Spleen (tissue), 11 donors: ENCODE measurements around the gene RAB3GAP1. TPM values are rescaled to one million over a fixed set of nuclear protein-coding genes. Genes with fewer than 3 reads are reported as not detected.

Experiments used
- DNase-seq: peaks from one replicate; pipeline ENCODE4 v3.0.0-alpha.2; 2020
- H3K27ac ChIP-seq, 8 donors: fragments of 200-600 bp; sonication (generic) in 7 of 8; 1 replicate in 4 of 8; 2 replicates in 4 of 8; pipeline versions ENCODE4 v1.5.0 to v1.8.0; 2016 to 2021; ENCODE audit warnings: inconsistent platforms in 4 of 8, mild to moderate bottlenecking in 4 of 8, moderate library complexity in 1 of 8
- H3K27me3 ChIP-seq, 7 donors: fragments of 200-600 bp; sonication (generic) in 6 of 7; replicated peaks in 1 of 7; 1 replicate in 4 of 7; 2 replicates in 3 of 7; pipeline versions ENCODE4 v1.5.0 to v1.8.0; 2016 to 2021; ENCODE audit warnings: inconsistent platforms in 3 of 7, mild to moderate bottlenecking in 1 of 7
- H3K36me3 ChIP-seq, 6 donors: fragments of 200-600 bp; sonication (generic) in 5 of 6; 1 replicate in 4 of 6; 2 replicates in 2 of 6; pipeline versions ENCODE4 v1.5.0 to v1.8.0; 2016 to 2021; ENCODE audit warnings: inconsistent platforms in 2 of 6
- H3K4me1 ChIP-seq, 6 donors: fragments of 200-600 bp; sonication (generic) in 5 of 6; 1 replicate in 3 of 6; 2 replicates in 3 of 6; pipeline versions ENCODE4 v1.5.0 to v1.8.0; 2016 to 2021; ENCODE audit warnings: inconsistent platforms in 3 of 6
- H3K4me3 ChIP-seq, 8 donors: fragments of 200-600 bp; sonication (generic) in 7 of 8; 1 replicate in 4 of 8; 2 replicates in 4 of 8; pipeline versions ENCODE4 v1.5.0 to v1.8.0; 2016 to 2021; ENCODE audit warnings: inconsistent platforms in 4 of 8, mild to moderate bottlenecking in 4 of 8, moderate library complexity in 2 of 8
- H3K9me3 ChIP-seq, 8 donors: fragments of 200-600 bp; sonication (generic) in 7 of 8; 1 replicate in 4 of 8; 2 replicates in 4 of 8; pipeline versions ENCODE4 v1.5.0 to v1.8.0; 2016 to 2021; ENCODE audit warnings: inconsistent platforms in 4 of 8
- CTCF ChIP-seq, 11 experiments: fragments of 200-600 bp in 7 of 11; fragments of 450-650 bp in 4 of 11; sonication (generic) in 4 of 11; IDR thresholded peaks in 8 of 11; conservative IDR thresholded peaks in 3 of 11; 1 replicate in 7 of 11; 2 replicates in 4 of 11; pipeline versions ENCODE4 v1.4.0 to v1.8.0; 2016 to 2021; ENCODE audit warnings: antibody characterized with exemption in 11 of 11, inconsistent platforms in 4 of 11, mild to moderate bottlenecking in 1 of 11
- POLR2A ChIP-seq, 3 donors: fragments of 450-650 bp; IDR thresholded peaks; one replicate each; pipeline ENCODE4 v1.5.1; 2017; ENCODE audit warnings: antibody characterized with exemption in 3 of 3, mild to moderate bottlenecking in 1 of 3
- POLR2AphosphoS5 ChIP-seq, 3 donors: sonication (generic); formaldehyde crosslinking; IDR thresholded peaks; one replicate each; pipeline ENCODE4 v1.5.1; 2017; ENCODE audit warnings: antibody characterized with exemption in 3 of 3
- WGBS, 5 donors: extraction: QIAGEN DNeasy Blood & Tissue Kit in 3 of 5; methylation state at CpG; one replicate each; pipeline versions ENCODE4 v1.1.5 to v1.1.7; 2013 to 2018; 5-methylcytosine and 5-hydroxymethylcytosine counted together
- intact Hi-C: fragments of 100-400 bp; cut with DNase I; formaldehyde crosslinking; loops from one replicate; pipeline ENCODE4 v1.15.0; 2023; ENCODE audit warnings: low total_unique reads
- polyA plus RNA-seq, 3 donors: library from polyadenylated mRNA; stranded (reverse); fragments of 200-250 nt; gene quantifications; one replicate each; pipeline ENCODE4 v1.2.1, GENCODE V29; 2013
- total RNA-seq, 7 donors: library from RNA; depleted of rRNA in 3 of 7; stranded (reverse); fragments of >200 nt in 3 of 7; fragmentation: NEBNext Ultra II Directional in 4 of 7; extraction: Animal tissue kit (Norgen Biotek cat#: 25700) in 4 of 7; gene quantifications; one replicate each; pipeline versions ENCODE4 v1.1.0 to v1.2.1, GENCODE V29; 2016 to 2021
- donor health status: healthy with polysubstance abuse.
- donor health status: DM: no; HTN: no; CAD: no; lungs with moderate emphysema.
- donor health status: DM: no; HTN: no; CAD: no.
- donor health status: Bipolar disorder and iron deficiency.
- donor health status: healthy.
- donor health status: DM: no; HTN: no; CAD: no.
- donor health status: DM: yes; HTN: yes; CAD: no.

The RAB3GAP1 gene
- total and polyA plus RNA-seq, 10 donors = 11.2 to 49.5 (median 38.9) TPM

- Histone ChIP-seq H3K4me1 (peaks cover 0 to 4% (median 2%) of the 10 kb centered on the region in 6 donors), H3K27me3 (peaks cover 0 to 38% (median 11%) of the 10 kb centered on the region in 7 donors), H3K36me3 (no peaks in the 10 kb centered on the region), H3K9me3 (no peaks in the 10 kb centered on the region), H3K27ac (no peak overlapping the region), H3K4me3 (no peak overlapping the region)
- TF ChIP-seq POLR2A (IDR thresholded peaks at IDR 0.05) (no peak), CTCF (IDR thresholded peaks at IDR 0.05 in 8 of 11, conservative IDR thresholded peaks at IDR 0.05 in 3 of 11) (no peak), POLR2AphosphoS5 (IDR thresholded peaks at IDR 0.05) (no peak)
- WGBS, 5 donors = 88 to 100% (median 93%) methylated on average over 1 of the region's 1 CpG
- no peak for DNase-seq
- intact Hi-C loops = no loop called here
Observed at GRCh38 chr2:135009339-135009738, 42.8 kb upstream of the RAB3GAP1 start.

- no peak overlapping the region for H3K4me3 ChIP-seq
- TF ChIP-seq CTCF (IDR thresholded peaks at IDR 0.05 in 8 of 11, conservative IDR thresholded peaks at IDR 0.05 in 3 of 11) (no peak), POLR2A (IDR thresholded peaks at IDR 0.05) (no peak), POLR2AphosphoS5 (IDR thresholded peaks at IDR 0.05) (no peak)
- H3K9me3 ChIP-seq = no peaks in the 10 kb centered on the region
- WGBS, 5 donors = 74 to 89% (median 84%) methylated on average over 10 of the region's 10 CpGs
- no peaks in the 10 kb centered on the region for H3K36me3 ChIP-seq
- H3K27me3 ChIP-seq = peaks cover 0 to 28% (median 4%) of the 10 kb centered on the region in 7 donors
- intact Hi-C loops = no loop called here
- no peak overlapping the region for H3K27ac ChIP-seq
- DNase-seq = no peak
- H3K4me1 ChIP-seq = no peaks in the 10 kb centered on the region
Observed at GRCh38 chr2:135010200-135010942, 41.7 kb upstream of the RAB3GAP1 start.

- H3K27me3 ChIP-seq = peaks cover 0 to 15% (median 2%) of the 10 kb centered on the region in 7 donors
- no peak for DNase-seq
- intact Hi-C loops = no loop called here
- TF ChIP-seq POLR2A (IDR thresholded peaks at IDR 0.05) = no peak
- TF ChIP-seq POLR2AphosphoS5 (IDR thresholded peaks at IDR 0.05) = no peak
- TF ChIP-seq CTCF (IDR thresholded peaks at IDR 0.05 in 8 of 11, conservative IDR thresholded peaks at IDR 0.05 in 3 of 11) = no peak
- no peak overlapping the region for H3K27ac ChIP-seq
- no peaks in the 10 kb centered on the region for H3K36me3 ChIP-seq
- peaks cover 0 to 5% (median 0%) of the 10 kb centered on the region in 8 donors for H3K9me3 ChIP-seq
- no peaks in the 10 kb centered on the region for H3K4me1 ChIP-seq
- no peak overlapping the region for H3K4me3 ChIP-seq
Observed at GRCh38 chr2:135011633-135012032, 40.5 kb upstream of the RAB3GAP1 start.

GRCh38 chr2:135021618-135022017 lies 30.5 kb upstream of the RAB3GAP1 start:
- H3K9me3 ChIP-seq = peaks cover 0 to 5% (median 0%) of the 10 kb centered on the region in 8 donors
- H3K36me3 ChIP-seq = no peaks in the 10 kb centered on the region
- TF ChIP-seq CTCF (IDR thresholded peaks at IDR 0.05 in 8 of 11, conservative IDR thresholded peaks at IDR 0.05 in 3 of 11) (no peak), POLR2AphosphoS5 (IDR thresholded peaks at IDR 0.05) (no peak), POLR2A (IDR thresholded peaks at IDR 0.05) (no peak)
- 83 to 98% (median 97%) methylated on average over 1 of the region's 1 CpG for WGBS, 5 donors
- DNase-seq = no peak
- no peaks in the 10 kb centered on the region for H3K27me3 ChIP-seq
- no peak overlapping the region for H3K27ac ChIP-seq
- intact Hi-C loops = no loop called here
- H3K4me1 ChIP-seq = no peaks in the 10 kb centered on the region
- H3K4me3 ChIP-seq = no peak overlapping the region
